OCI-LY1 (cell line): ENCODE data around the gene PHLPP1.
"Not testable (repeated sequence)": the region's sequence is repeated elsewhere in the genome, so short reads cannot be mapped to it uniquely, and the experiment has no call there.

Experiments used
- H2AFZ ChIP-seq: fragments of 200-600 bp; sonication (generic), shearing (Covaris generic); 2 replicates; pipeline ENCODE4 v1.6.0; 2014; ENCODE audit warnings: antibody characterized with exemption, mild to moderate bottlenecking, low read length
- H3F3A ChIP-seq: fragments of 200-600 bp; sonication (generic), shearing (Covaris generic); 2 replicates; pipeline ENCODE4 v1.6.0; 2014; ENCODE audit warnings: mild to moderate bottlenecking, antibody characterized with exemption, low read length, moderate library complexity; ENCODE audit not compliant: insufficient read depth
- H3K27ac ChIP-seq: fragments of 200-600 bp; sonication (generic); 2 replicates; pipeline ENCODE4 v1.5.1; 2014; ENCODE audit warnings: low read length, mixed run types, mild to moderate bottlenecking, low read depth; ENCODE audit not compliant: poor library complexity, severe bottlenecking
- H3K27me3 ChIP-seq: fragments of 200-600 bp; sonication (generic); 2 replicates; pipeline ENCODE4 v1.6.0; 2014; ENCODE audit warnings: antibody characterized with exemption, mild to moderate bottlenecking, low read length, moderate library complexity; ENCODE audit not compliant: insufficient read depth
- H3K36me3 ChIP-seq: fragments of 200-600 bp; sonication (generic); 2 replicates; pipeline ENCODE4 v1.6.1; 2014; ENCODE audit warnings: mild to moderate bottlenecking, antibody characterized with exemption, low read length, moderate library complexity, mixed read lengths; ENCODE audit not compliant: insufficient read depth
- H3K4me1 ChIP-seq: fragments of 200-600 bp; sonication (generic); 2 replicates; pipeline ENCODE4 v1.5.1; 2014; ENCODE audit warnings: mild to moderate bottlenecking, low read length, moderate library complexity; ENCODE audit not compliant: insufficient read depth, severe bottlenecking
- H3K4me2 ChIP-seq: fragments of 200-600 bp; sonication (generic), shearing (Covaris generic); 2 replicates; pipeline ENCODE4 v1.6.1; 2014; ENCODE audit warnings: low read length
- H3K4me3 ChIP-seq: fragments of 200-600 bp; sonication (generic); 2 replicates; pipeline ENCODE4 v1.5.1; 2014; ENCODE audit warnings: low read length, low read depth, mild to moderate bottlenecking, mixed read lengths; ENCODE audit not compliant: poor library complexity, severe bottlenecking
- H3K79me2 ChIP-seq: fragments of 200-600 bp; shearing (Covaris generic); 2 replicates; pipeline ENCODE4 v1.6.1; 2016; ENCODE audit warnings: mixed run types, low read length, mixed read lengths; ENCODE audit not compliant: insufficient read depth
- H3K9ac ChIP-seq: fragments of 200-600 bp; sonication (generic), shearing (Covaris generic); 2 replicates; pipeline ENCODE4 v1.6.1; 2014; ENCODE audit warnings: mild to moderate bottlenecking, low read length, mixed read lengths
- H3K9me2 ChIP-seq: fragments of 200-600 bp; sonication (generic), shearing (Covaris generic); 2 replicates; pipeline ENCODE4 v1.6.1; 2014; ENCODE audit warnings: low read depth, mild to moderate bottlenecking, low read length, mixed read lengths
- H3K9me3 ChIP-seq: fragments of 200-600 bp; shearing (Covaris generic); 2 replicates; pipeline ENCODE4 v1.6.1; 2014; ENCODE audit warnings: low read length, mixed read lengths
- H4K20me1 ChIP-seq: fragments of 200-600 bp; sonication (generic), shearing (Covaris generic); 2 replicates; pipeline ENCODE4 v1.6.0; 2016; ENCODE audit warnings: mild to moderate bottlenecking, low read length; ENCODE audit not compliant: insufficient read depth
- CTCF ChIP-seq: fragments of 200-600 bp; sonication (generic), shearing (Covaris generic); IDR thresholded peaks from 2 replicates; pipeline ENCODE4 v1.5.1; 2017; ENCODE audit warnings: mild to moderate bottlenecking, antibody characterized with exemption, low read length, moderate library complexity, mixed read lengths
- EZH2 ChIP-seq: fragments of 200-600 bp; sonication (generic), shearing (Covaris generic); IDR thresholded peaks from 2 replicates; pipeline ENCODE4 v1.8.0; 2017; ENCODE audit warnings: borderline replicate concordance, mixed run types, mild to moderate bottlenecking, antibody characterized with exemption, low read length, moderate library complexity, mixed read lengths

PHLPP1 gene

GRCh38 chr18:62738639-62739038 is 23.3 kb downstream of the PHLPP1 start:
- H3K9me2 ChIP-seq = no peaks in the 10 kb centered on the region
- no peaks in the 10 kb centered on the region for H4K20me1 ChIP-seq
- H3K27ac ChIP-seq = no peak overlapping the region
- no peaks in the 10 kb centered on the region for H3K27me3 ChIP-seq
- H3K9me3 ChIP-seq = no peaks in the 10 kb centered on the region
- H3F3A ChIP-seq = no peaks in the 10 kb centered on the region
- no peak overlapping the region for H3K4me3 ChIP-seq
- no peak overlapping the region for H2AFZ ChIP-seq
- H3K4me1 ChIP-seq = peaks cover 31% of the 10 kb centered on the region
- H3K9ac ChIP-seq = no peak overlapping the region
- H3K4me2 ChIP-seq = no peak overlapping the region
- TF ChIP-seq CTCF (no peak), EZH2 (no peak)
- no peaks in the 10 kb centered on the region for H3K79me2 ChIP-seq
- no peaks in the 10 kb centered on the region for H3K36me3 ChIP-seq

- Histone ChIP-seq H3K4me2 (no peak overlapping the region), H3K9me3 (no peaks in the 10 kb centered on the region), H3K4me3 (no peak overlapping the region), H3K4me1 (peaks cover 44% of the 10 kb centered on the region), H3K9ac (no peak overlapping the region), H3K36me3 (no peaks in the 10 kb centered on the region), H3K9me2 (no peaks in the 10 kb centered on the region), H3K79me2 (0 out of 2 replicates have a peak, but pooled peaks cover 6% of the 10 kb centered on the region), H4K20me1 (no peaks in the 10 kb centered on the region), H3K27ac (no peak overlapping the region), H3K27me3 (no peaks in the 10 kb centered on the region), H3F3A (no peaks in the 10 kb centered on the region), H2AFZ (no peak overlapping the region)
- no peak for TF ChIP-seq CTCF
These were observed 24.6 kb downstream of the PHLPP1 start for GRCh38 chr18:62739911-62740310.

GRCh38 chr18:62740650-62741049 is 25.3 kb downstream of the PHLPP1 start:
- H3K79me2 ChIP-seq, H3K9ac ChIP-seq, H4K20me1 ChIP-seq, H3K36me3 ChIP-seq, H3F3A ChIP-seq, H3K9me3 ChIP-seq, H3K4me3 ChIP-seq, H3K27me3 ChIP-seq, H2AFZ ChIP-seq, H3K9me2 ChIP-seq: not testable (repeated sequence)
- peak overlapping the region; percentile 38 for H3K27ac ChIP-seq
- peak overlapping the region; percentile 41; the same call in 1 of the 2 replicates for H3K4me2 ChIP-seq
- peaks cover 49% of the 10 kb centered on the region for H3K4me1 ChIP-seq

GRCh38 chr18:62741118-62741566 is 25.8 kb downstream of the PHLPP1 start:
- Histone ChIP-seq H3K27ac (peak overlapping the region; percentile 38), H3K27me3 (no peaks in the 10 kb centered on the region), H3K9ac (no peak overlapping the region; the same call in 1 of the 2 replicates), H3K79me2 (0 out of 2 replicates have a peak, but pooled peaks cover 6% of the 10 kb centered on the region), H3K4me3 (no peak overlapping the region), H3F3A (no peaks in the 10 kb centered on the region), H3K4me1 (peaks cover 49% of the 10 kb centered on the region), H3K36me3 (no peaks in the 10 kb centered on the region), H3K4me2 (peak overlapping the region; percentile 41), H4K20me1 (no peaks in the 10 kb centered on the region), H3K9me3 (no peaks in the 10 kb centered on the region), H2AFZ (no peak overlapping the region), H3K9me2 (no peaks in the 10 kb centered on the region)
- TF ChIP-seq EZH2 (no peak), CTCF (no peak)
